Dedifferentiated amniotic fluid mesenchymal stem cell (primary cell): ENCODE data around the gene OR4F15.
A peak's percentile ranks its signal among the peaks of the same experiment; 100 is the strongest.

Experiments used
- DNase-seq: peaks from one replicate; pipeline ENCODE4 v3.0.0-alpha.2; 2016; ENCODE audit errors: extremely low spot score

The OR4F15 gene

DNA sequence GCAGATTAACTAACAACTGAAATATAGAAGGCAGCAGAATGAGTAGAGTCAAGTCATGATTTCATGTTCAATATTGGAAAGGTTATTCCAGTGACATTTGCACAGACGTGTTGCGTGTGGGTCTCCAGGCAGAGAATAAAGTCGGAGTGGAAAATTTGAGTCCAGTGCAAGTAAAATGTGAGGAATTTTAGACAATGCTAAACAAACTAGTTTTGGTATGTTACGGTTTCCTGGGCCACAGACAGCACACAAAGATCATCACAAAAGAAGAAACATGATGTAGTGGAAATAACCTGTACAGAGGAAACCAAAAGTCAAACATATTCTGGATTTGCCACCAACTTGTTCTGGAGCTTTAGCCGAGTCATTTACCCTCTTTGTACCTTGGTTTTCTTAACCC lies 8.3 kb upstream of the OR4F15 start:
- peak; percentile 82 for DNase-seq

DNA sequence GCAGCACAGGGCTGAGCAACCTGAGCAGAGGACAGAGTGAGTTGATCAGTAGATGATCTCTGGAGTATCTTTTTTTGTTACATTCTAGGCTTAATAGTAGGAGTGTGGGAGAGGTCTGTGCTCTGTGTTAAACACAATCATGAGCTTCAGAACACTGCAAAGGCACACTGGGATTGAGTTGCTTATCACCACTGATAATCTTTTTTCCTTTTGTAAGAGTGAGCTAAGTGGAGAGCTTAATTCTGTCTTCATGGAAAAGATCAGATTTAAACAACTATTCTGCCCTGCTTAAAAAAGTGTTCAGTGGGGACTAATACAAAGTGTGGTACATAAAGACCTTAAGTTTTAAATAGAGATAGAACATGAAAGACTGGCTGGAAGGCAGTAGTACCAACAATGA lies 7.6 kb upstream of the OR4F15 start:
- no peak for DNase-seq

DNA sequence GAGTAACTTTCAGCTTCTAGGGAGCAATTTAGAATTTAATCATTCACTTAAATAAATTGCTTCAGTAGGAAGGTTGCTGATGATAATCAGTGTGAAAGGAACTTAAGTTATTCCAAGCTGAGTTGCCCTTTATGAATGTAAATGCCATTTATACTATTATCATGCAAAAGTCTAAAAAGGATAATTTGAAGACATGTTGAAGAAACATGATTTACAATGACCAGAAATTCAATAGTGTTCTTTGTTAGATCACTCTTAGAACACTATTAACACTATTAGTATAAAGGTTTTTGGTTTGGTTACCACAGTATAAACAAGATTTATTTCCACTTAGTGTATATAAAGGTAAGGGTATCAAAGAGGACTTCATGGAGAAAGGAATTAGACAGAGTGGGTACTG lies 7.1 kb upstream of the OR4F15 start:
- no peak for DNase-seq

DNA sequence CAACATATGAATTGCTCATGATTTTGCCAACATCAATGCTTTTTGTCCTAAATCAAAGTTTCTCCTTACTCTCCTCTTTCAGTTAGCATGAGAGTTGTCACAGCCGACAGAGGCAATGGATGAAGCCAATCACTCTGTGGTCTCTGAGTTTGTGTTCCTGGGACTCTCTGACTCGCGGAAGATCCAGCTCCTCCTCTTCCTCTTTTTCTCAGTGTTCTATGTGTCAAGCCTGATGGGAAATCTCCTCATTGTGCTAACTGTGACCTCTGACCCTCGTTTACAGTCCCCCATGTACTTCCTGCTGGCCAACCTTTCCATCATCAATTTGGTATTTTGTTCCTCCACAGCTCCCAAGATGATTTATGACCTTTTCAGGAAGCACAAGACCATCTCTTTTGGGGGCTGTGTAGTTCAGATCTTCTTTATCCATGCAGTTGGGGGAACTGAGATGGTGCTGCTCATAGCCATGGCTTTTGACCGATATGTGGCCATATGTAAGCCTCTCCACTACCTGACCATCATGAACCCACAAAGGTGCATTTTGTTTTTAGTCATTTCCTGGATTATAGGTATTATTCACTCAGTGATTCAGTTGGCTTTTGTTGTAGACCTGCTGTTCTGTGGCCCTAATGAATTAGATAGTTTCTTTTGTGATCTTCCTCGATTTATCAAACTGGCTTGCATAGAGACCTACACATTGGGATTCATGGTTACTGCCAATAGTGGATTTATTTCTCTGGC lies 6.2 kb upstream of the OR4F15 start:
- DNase-seq: no peak

DNA sequence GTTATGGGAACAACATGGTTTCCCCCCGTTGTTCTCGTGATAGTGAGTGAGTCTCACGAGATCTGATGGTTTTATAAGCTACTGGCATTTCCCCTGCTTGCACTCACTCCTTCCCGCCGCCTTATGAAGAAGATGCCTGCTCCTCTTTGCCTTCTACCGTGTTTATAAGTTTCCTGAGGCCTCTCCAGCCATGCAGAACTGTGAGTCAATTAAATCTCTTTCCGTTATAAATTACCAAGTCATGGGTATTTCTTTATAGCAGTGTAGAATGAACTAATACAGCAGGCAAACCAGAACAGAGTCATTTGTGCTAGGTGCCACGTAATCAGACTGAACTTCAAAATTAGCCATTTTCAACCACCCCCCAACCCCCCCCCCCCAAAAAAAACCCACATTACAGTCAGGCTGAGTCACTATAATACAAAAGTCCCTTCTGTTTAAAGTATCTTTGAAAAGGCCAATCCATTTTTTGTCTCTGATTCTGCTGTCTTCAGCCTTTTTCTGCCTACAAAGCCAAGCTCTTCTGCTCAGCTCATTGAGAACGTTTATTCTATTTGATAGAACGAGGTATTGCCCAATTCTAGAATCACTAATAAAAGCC lies 4.6 kb upstream of the OR4F15 start:
- DNase-seq: no peak

DNA sequence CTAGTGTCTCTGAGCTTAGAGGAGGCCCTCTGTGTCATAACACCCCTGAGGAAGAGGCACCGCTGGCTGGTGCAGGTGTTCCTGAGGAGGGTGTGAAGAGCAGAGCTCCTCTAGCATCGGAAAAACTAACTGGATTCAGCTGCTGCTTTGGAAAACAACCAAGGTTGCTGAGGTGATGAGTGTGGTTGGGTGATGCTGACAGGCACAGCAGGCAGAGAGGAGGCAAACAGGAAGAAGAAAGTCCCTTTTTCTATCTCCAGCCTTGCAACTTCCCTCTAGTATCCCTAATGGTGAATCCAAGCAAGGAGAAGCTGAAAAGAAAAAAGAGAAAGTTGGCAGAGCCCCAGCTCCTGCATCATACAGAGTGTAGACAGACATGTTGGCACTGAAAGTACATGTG lies 3.8 kb upstream of the OR4F15 start:
- no peak for DNase-seq

DNA sequence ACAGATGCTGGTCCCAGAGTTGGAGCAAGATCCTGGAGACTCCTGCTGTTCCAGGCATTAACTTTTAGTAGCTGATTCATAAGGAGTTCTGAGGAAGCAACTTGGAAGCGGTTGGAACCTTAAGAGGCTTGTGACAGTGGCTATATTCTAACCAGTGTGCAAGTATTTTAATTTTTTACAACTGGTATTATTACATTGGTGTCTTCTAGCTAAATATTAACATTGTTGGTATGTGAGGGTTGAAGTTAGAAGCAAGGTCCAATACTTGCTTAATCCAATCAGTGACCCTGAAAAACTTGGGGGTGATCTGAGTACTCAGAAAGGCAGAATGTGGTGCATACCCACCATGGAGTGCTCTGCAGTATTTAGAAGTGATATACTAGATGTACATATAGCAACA lies 1.5 kb upstream of the OR4F15 start:
- DNase-seq: no peak

DNA sequence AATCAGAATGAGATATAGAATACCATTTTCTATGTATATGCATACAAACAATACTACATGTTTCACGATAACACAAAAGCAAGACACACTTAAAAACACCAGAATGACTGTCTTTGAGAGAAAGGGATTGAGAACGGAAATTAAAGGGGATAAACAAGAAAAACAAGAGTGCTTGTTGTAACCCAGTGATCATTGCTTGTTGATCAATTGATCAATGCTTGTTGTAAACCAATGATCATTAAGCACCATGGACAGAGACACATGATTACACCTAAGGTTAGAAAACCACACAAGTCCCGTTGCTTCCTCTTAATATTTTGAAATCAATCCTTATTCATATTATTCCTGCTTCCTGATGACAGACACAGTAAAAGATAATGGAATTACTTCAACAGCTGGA lies 1.1 kb upstream of the OR4F15 start:
- no peak for DNase-seq

DNA sequence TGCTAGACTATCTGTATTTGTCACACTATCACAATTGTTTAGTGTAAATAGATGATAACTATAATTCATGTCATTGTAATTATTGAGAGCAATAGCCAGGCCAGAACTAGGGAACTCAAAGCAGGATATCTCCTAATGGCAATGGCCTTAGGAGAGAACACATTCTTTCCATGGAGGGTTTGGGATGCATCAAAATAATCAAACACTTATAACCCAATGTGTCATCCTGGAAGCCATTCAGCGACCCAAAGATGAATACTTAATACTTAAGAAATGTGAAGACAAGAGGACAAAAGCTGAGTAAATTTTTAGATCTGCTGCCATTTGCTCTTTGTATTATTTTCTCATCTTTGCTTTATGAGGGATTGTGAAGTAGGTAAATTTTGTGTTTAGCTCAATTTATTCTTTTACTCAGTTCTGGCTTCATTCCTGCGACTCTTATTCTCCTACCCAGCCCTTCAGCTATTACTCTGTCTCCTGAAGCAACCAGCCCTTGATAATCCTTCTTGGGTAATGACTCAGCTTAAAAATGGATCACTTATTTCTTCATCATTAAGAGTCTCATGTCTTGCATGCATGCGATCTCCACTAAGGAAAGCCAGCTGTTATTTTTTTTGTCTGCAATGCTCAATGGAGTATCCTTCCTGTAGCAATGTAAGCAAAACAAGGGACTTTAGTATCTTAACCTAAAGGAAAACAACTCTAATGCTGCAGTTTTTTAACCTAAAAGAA lies 2.0 kb downstream of the OR4F15 start:
- peak; percentile 85 for DNase-seq

DNA sequence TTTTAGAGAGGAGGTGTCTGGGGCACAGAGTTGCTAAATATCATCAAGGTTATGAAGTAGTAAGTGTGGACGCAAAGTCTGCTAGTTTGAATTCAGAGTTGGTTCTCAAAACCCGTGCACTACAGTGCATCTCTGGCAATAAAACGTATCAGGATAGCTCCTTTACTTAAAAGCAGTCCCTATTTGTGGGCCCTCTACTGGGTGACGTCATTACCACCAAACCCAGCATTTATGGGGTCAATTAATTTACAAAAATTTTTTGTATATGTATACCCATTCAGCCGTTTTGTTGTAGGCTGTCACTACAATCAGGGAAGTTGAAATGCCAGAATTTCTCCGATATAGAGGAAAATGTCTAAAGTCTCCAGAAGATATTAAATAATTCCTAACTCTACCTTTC lies 8.8 kb downstream of the OR4F15 start:
- no peak for DNase-seq

DNA sequence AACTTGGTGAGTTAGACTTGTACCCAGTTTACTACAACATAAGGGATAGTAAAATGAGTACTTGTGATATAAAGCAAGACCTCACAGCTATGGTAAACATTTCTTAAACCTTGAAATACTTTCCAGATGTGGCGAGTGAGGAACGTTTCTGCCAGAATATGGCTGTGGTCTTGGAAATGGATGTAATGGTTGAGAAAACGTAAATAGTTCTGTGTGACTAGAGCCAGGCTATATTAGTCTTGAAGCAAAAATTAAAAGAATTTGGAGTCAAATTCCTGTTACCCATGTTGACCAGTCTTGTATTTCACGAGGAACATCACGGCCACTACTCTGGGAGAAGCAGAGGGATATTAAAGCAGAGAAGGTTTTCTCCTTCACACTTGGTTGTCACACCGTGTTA lies 15.3 kb downstream of the OR4F15 start:
- DNase-seq: peak; percentile 88

DNA sequence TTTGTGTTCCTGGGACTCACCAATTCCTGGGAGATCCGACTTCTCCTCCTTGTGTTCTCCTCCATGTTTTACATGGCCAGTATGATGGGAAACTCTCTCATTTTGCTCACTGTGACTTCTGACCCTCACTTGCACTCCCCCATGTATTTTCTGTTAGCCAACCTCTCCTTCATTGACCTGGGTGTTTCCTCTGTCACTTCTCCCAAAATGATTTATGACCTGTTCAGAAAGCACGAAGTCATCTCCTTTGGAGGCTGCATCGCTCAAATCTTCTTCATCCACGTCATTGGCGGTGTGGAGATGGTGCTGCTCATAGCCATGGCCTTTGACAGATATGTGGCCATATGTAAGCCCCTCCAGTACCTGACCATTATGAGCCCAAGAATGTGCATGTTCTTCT lies 16.8 kb downstream of the OR4F15 start:
- DNase-seq: no peak

DNA sequence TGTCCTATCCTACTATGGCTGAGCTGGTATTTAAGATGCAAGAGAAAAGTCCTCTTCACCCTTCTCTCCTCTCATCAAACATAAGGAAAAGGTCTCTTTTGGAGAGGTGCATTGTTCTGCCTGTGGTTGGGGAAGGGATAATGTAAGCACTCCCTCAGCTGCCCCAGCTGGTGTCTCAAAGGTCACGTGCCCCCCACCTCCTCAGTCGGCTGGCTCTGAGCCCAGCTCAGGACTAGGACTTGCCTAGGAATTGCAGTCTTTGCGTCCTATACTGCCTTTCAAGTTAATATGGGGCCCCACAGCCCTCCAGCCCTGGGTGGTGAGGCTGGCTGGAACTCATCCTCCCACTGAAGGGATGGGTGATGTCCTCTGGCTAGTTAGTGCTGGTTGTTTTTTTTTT lies 29.7 kb downstream of the OR4F15 start:
- no peak for DNase-seq

DNA sequence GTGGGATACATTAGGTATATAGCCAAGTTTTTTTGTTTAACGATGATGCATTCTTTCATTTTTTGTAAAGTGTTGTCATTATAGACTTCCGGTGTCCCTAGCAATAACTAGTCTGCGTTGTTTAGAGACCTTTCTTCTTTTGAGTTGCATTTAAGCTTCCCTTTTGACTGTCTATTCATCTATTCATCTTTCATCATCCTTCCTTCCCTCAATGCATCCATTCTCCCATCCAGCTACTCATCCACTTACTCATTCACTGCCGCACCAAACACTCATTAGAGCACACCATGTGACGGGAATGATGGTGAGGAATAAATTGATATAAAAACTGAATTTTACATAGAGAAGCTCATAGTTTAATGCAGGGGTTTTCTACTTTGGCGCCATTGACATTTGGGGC lies 32.9 kb downstream of the OR4F15 start:
- DNase-seq: no peak

DNA sequence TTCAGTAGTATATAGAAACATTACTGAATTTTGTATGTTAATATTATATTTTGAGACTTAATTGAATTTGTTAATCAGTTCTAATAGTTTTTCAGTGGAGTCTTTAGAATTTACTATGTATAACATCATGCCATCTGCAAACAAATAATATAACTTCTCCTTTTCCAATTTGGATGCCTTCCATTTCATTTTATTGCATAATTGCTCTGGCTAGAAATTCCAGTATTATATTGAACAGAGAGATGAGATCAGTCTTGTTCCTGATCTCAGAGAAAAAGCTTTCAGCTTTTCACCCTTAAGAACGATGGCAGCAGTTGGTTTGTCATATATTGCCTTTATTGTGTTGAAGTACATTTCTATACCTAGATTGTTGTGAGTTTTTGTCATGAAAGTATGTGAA lies 40.4 kb downstream of the OR4F15 start:
- DNase-seq: peak; percentile 46
